Fibroblast of lung (primary cell): ENCODE measurements around the gene ACOX1.

Experiments
- EZH2 ChIP-seq: IDR thresholded peaks from 2 replicates; pipeline ENCODE4 v1.5.1; 2012; ENCODE audit warnings: low read length, control low read depth, mild to moderate bottlenecking; ENCODE audit errors: missing control alignments
- TF ChIP-seq, protein P1 (sequence below), 2 donors: IDR thresholded peaks in 1 of 2; conservative IDR thresholded peaks in 1 of 2; 1 replicate in 1 of 2; 2 replicates in 1 of 2; pipeline ENCODE4 v1.5.1; 2011 to 2012; ENCODE audit warnings: low read length in 2 of 2, control low read depth in 1 of 2, inconsistent platforms in 1 of 2, low read depth in 1 of 2, mild to moderate bottlenecking in 1 of 2

GRCh38 chr17:75899353-75899752 lies 79.6 kb downstream of the ACOX1 start:
- TF ChIP-seq, protein P1, sequence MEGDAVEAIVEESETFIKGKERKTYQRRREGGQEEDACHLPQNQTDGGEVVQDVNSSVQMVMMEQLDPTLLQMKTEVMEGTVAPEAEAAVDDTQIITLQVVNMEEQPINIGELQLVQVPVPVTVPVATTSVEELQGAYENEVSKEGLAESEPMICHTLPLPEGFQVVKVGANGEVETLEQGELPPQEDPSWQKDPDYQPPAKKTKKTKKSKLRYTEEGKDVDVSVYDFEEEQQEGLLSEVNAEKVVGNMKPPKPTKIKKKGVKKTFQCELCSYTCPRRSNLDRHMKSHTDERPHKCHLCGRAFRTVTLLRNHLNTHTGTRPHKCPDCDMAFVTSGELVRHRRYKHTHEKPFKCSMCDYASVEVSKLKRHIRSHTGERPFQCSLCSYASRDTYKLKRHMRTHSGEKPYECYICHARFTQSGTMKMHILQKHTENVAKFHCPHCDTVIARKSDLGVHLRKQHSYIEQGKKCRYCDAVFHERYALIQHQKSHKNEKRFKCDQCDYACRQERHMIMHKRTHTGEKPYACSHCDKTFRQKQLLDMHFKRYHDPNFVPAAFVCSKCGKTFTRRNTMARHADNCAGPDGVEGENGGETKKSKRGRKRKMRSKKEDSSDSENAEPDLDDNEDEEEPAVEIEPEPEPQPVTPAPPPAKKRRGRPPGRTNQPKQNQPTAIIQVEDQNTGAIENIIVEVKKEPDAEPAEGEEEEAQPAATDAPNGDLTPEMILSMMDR (conservative IDR thresholded peaks at IDR 0.05 in 1 of 2, IDR thresholded peaks at IDR 0.05 in 1 of 2; ENCODE audit: low read depth in 1 of 2, low read length in 2 of 2) = no peak
- TF ChIP-seq EZH2 = no peak
